HEK293T (cell line): Measurements from ENCODE around the gene EPB41L2.

ENCODE experiments used
- BHLHE40 ChIP-seq: fragments of 450-650 bp; IDR thresholded peaks from 2 replicates; pipeline ENCODE4 v1.6.1; 2016; ENCODE audit warnings: mild to moderate bottlenecking, moderate library complexity, borderline replicate concordance
- FOXK2 ChIP-seq: fragments of 450-650 bp; IDR thresholded peaks from 2 replicates; pipeline ENCODE4 v1.6.1; 2016; ENCODE audit warnings: mild to moderate bottlenecking
- HDGF ChIP-seq: fragments of 450-650 bp; IDR thresholded peaks from 2 replicates; pipeline ENCODE4 v1.6.1; 2017; ENCODE audit warnings: antibody characterized with exemption, borderline replicate concordance
- NFRKB ChIP-seq: fragments of 450-650 bp; IDR thresholded peaks from 2 replicates; pipeline ENCODE4 v1.6.1; 2016; ENCODE audit warnings: mild to moderate bottlenecking, moderate library complexity
- SP1 ChIP-seq: fragments of 450-650 bp; IDR thresholded peaks from 2 replicates; pipeline ENCODE4 v1.6.1; 2017
- SUZ12 ChIP-seq: fragments of 450-650 bp; IDR thresholded peaks from 2 replicates; pipeline ENCODE4 v1.6.1; 2016; ENCODE audit warnings: mild to moderate bottlenecking

- TF ChIP-seq SP1 (no peak), HDGF (no peak), BHLHE40 (no peak), SUZ12 (no peak), NFRKB (no peak), FOXK2 (no peak)
Observed at GRCh38 chr6:130814506-130814905, 248.5 kb downstream of the EPB41L2 start.
